ENCODE data around the gene SH2D6.
"Not testable (repeated sequence)": the region's sequence is repeated elsewhere in the genome, so short reads cannot be mapped to it uniquely, and the experiment has no call there.

Gene SH2D6

GRCh38 chr2:85418132-85419008 is at the start of gene SH2D6:
Gene SH2D6 (plus strand): TSS chr2:85418714. CDS start chr2:85429466, 10,752 bp downstream.
- DNase-seq (ENCODE audit: low read depth in 3 of 3): peak; percentile 72 to 81 (median 76)

GRCh38 chr2:85368921-85369320 is 49.6 kb upstream of the SH2D6 start:
- no peak for DNase-seq (ENCODE audit: low read depth in 3 of 3)

- no peak for DNase-seq (ENCODE audit: low read depth in 3 of 3)
Observed at GRCh38 chr2:85369500-85369899, 49.0 kb upstream of the SH2D6 start.

- no peak for DNase-seq (ENCODE audit: low read depth in 3 of 3)
Observed at GRCh38 chr2:85371045-85371444, 47.5 kb upstream of the SH2D6 start.

- no peak for DNase-seq (ENCODE audit: low read depth in 3 of 3)
Observed at GRCh38 chr2:85376291-85377065, 42.0 kb upstream of the SH2D6 start.

GRCh38 chr2:85377083-85377482 is 41.4 kb upstream of the SH2D6 start:
- DNase-seq (ENCODE audit: low read depth in 3 of 3): no peak

- DNase-seq (ENCODE audit: low read depth in 3 of 3): no peak
Observed at GRCh38 chr2:85378257-85378656, 40.3 kb upstream of the SH2D6 start.

GRCh38 chr2:85380048-85380447 is 38.5 kb upstream of the SH2D6 start:
- DNase-seq (ENCODE audit: low read depth in 3 of 3): no peak

- not testable (repeated sequence) for DNase-seq (ENCODE audit: low read depth in 3 of 3)
Observed at GRCh38 chr2:85383151-85383550, 35.4 kb upstream of the SH2D6 start.

- DNase-seq (ENCODE audit: low read depth in 3 of 3): no peak
Observed at GRCh38 chr2:85383850-85384249, 34.7 kb upstream of the SH2D6 start.

- DNase-seq (ENCODE audit: low read depth in 3 of 3): no peak
Observed at GRCh38 chr2:85385746-85386145, 32.8 kb upstream of the SH2D6 start.

- no peak for DNase-seq (ENCODE audit: low read depth in 3 of 3)
Observed at GRCh38 chr2:85387754-85388153, 30.8 kb upstream of the SH2D6 start.

GRCh38 chr2:85388878-85389538 is 29.5 kb upstream of the SH2D6 start:
- DNase-seq (ENCODE audit: low read depth in 3 of 3): no peak

GRCh38 chr2:85390941-85391669 is 27.4 kb upstream of the SH2D6 start:
- DNase-seq (ENCODE audit: low read depth in 3 of 3): peak; percentile 45 to 73 (median 45)

GRCh38 chr2:85393836-85394235 is 24.7 kb upstream of the SH2D6 start:
- no peak for DNase-seq (ENCODE audit: low read depth in 3 of 3)

GRCh38 chr2:85394261-85394681 is 24.2 kb upstream of the SH2D6 start:
- no peak for DNase-seq (ENCODE audit: low read depth in 3 of 3)

GRCh38 chr2:85394976-85395375 is 23.5 kb upstream of the SH2D6 start:
- DNase-seq (ENCODE audit: low read depth in 3 of 3): no peak

- DNase-seq (ENCODE audit: low read depth in 3 of 3): no peak
Observed at GRCh38 chr2:85395912-85396475, 22.5 kb upstream of the SH2D6 start.

GRCh38 chr2:85396531-85397470 is 21.7 kb upstream of the SH2D6 start:
- no peak for DNase-seq (ENCODE audit: low read depth in 3 of 3)

GRCh38 chr2:85397925-85398331 is 20.6 kb upstream of the SH2D6 start:
- no peak for DNase-seq (ENCODE audit: low read depth in 3 of 3)

Measured in stimulated activated CD4-positive, alpha-beta T cell treated with anti-CD3 and anti-CD28 coated beads, TNF-alpha, amount 100 ng/mL, for 48 hours (primary cell).